Cerebellar nuclear complex (tissue), 1 donor: ENCODE measurements around the gene ATG12.

ENCODE experiments used
- DNase-seq, 2 experiments: peaks; one replicate each; lab custom pipeline; 2025; lab: John Stamatoyannopoulos, UW

ATG12 gene

DNA sequence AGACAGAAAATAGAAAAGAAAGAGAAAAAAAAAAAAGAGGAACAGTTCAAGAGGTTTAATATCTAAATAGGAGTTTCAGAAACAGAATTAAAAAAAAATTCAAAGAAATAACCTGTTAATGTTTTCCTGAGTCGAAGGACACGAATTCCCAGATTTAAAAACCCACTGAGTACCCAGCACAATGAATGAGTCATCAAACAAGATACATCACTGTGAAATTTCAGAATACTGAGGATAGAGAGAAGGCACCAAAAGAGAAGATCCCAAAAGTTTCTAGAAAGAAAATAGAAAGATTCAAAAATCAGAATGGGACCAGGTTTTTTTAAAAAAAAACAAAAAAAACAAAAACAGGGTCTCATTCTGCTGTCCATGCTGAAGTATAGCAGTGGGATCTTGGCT is 33.7 kb downstream of the ATG12 start:
- DNase-seq = no peak

DNA sequence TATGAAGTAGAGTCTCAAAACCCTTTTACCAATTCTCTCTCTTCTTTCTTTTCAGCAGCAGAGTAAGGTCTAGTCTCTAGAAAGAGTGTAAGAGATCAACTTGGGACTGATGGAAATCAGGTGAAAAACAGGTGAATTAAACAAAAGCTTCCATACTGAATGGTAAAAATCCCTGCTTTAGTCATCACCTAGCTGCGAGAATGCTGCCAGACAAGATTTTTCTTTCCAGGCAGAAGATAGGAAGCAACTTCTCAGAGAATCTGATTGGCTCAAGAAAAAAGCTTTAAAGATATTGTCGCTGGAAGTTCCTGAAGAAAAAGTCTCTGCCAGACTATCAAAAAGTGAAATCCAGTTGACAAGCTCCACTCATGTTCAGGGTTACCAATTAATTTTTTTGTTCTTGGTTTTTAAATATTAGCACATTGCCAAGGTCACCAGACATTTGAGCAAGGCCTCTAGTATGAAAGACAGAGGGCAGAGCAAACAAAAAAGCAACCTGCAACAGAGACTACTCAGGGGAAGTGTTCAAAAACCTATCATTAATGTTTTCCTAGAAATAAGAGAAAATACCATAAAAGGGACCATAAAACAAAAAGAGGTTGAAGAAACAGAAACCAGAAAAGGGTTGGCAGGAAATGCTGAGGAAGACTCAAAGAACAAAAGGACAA is 34.2 kb downstream of the ATG12 start:
- no peak for DNase-seq

DNA sequence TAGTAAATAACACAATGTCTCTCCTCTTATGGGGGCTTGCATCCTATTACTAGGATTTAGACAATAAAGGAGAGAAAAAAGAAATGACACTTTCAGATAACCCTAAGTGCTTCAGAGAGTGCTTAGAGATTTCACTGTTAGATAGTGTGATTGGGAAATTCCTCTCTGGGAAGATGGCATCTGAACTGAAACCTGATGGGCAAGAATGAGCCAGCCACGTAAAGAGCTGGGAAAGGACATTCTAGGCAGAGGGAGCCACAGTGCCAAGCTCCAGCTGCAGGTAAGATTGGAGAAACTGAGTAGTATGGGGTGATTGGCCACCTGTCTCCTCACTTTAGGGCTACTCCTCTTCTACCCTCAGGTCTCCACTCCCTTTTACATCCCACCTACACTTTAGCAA is 39.4 kb downstream of the ATG12 start:
- DNase-seq = no peak

DNA sequence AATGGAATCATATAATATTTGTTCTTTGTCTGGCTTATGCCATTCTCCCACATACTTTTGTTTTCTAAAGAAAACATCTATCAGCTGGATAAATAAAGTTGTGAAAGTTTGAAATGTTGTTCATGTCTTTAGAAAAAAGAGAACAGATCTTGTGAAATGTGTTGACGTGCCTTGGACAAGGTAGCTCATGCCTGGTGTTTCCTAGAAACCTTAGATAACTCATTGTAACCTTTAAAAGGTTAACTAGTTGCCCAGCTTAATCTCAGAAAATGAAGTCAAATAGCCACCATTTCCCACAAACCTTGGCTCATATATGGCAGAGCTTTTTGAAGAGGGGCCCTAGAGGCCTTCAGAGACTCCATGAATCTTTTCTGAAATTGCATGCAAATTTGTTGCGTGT is 40.2 kb downstream of the ATG12 start:
- DNase-seq = no peak

DNA sequence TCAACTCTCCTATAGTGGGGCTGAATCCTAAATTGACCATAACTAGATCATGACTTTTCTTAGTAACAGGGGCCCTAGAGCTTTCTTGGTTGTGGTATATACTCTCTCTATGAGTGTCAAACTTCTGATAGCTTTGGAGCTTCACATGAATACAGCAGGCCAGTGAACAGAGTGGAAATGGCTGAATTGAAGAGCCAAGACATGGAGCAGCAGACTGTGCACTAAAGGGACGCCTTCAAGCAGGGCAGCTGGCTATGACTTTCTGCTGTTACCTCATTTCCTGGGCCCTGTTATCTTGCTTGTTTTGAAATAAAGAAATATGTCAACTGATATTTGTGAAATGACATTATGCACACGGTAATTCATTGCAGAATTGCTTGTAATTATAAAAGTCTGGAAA is 41.3 kb downstream of the ATG12 start:
- DNase-seq = no peak

DNA sequence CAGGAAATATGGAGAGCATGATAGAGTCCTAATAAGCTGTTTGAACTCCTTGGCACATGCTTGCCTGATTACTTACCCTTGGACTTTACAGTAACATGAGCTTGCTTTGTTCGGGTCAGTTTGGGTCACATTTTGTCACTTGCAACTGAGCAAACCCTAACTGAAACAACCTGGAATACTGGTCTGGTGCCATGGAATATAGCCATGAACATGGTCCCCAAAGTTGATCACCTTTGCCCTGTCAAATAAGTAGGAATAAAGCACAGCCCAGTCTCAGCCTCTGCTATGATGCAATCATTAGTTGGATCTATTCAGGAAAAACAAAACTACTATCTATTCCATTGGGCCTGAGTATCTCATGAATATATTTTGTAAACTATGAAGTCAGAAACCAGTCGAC is 43.1 kb downstream of the ATG12 start:
- DNase-seq = no peak

DNA sequence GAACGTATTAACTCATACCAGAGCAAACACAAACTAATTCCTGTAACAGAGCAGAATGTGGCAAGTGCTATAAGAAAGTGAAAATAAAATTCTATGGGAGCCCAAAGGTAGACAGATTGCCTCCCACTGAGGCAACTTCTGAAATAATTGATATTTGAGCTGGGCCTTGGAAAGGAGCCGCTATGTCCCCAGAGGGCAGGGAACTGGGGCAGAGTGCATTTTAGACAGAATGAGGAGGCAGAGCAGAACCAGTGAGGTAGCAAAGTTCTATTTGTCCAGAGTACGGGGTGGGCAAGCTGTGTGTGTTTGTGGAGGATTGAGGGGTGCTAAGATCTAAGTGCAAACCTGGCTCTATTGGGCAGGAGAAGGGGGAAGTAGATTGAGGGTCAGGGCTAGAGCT is 44.7 kb downstream of the ATG12 start:
- no peak for DNase-seq

DNA sequence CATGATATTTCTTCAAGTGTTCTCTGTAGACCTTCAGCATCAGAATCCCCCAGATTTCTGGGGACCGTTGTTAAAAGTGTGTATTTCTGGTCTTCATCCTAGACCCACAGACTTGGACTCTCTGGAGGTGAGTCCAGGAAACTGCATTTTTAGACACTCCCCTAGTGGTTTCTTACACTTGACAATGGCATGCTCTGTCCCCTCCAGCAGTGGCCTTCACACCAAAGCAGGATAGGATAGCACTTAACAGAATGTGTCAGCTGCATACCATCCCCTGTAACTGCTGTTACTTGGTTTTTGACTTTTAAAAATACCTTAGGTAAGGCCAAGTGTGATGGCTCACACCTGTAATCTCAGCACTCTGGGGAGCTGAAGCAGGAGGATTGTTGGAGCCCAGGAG is 45.7 kb downstream of the ATG12 start:
- DNase-seq = no peak

DNA sequence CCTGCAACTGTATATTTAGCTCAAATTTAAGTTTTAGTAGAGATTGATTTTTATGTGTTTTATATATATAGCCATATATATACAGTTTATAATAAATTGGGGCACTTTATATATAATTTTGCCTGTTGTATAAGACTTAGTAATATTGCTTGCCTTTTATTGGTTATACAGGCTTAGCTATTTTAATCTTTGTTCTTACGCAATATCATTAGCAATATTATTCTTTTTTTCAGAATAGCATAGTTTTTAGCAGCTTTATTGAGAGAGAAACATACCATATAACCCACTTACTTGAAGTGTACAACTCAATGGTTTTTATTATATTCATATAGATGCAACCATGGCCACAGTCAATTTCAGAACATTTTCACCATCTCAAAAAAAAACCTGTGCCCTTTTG is 52.9 kb downstream of the ATG12 start:
- DNase-seq = no peak

DNA sequence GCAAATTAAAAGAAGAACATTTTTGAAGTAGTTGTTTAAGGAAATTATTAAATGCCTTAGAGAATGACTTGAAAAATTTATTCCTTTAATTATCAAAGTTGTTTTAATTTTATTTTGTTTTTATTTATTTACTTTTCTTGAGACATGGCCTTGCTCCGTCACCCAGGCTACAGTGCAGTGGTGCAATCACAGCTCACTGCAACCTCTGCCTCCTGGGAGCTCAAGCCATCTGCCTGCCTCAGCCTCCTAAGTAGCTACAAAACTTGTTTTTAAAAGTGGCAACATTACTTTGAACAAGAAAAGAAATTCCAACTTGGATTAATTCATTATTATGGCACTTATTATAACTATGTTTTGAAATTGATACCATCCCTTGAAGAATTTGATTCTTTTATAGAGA is 53.9 kb downstream of the ATG12 start:
- no peak for DNase-seq

DNA sequence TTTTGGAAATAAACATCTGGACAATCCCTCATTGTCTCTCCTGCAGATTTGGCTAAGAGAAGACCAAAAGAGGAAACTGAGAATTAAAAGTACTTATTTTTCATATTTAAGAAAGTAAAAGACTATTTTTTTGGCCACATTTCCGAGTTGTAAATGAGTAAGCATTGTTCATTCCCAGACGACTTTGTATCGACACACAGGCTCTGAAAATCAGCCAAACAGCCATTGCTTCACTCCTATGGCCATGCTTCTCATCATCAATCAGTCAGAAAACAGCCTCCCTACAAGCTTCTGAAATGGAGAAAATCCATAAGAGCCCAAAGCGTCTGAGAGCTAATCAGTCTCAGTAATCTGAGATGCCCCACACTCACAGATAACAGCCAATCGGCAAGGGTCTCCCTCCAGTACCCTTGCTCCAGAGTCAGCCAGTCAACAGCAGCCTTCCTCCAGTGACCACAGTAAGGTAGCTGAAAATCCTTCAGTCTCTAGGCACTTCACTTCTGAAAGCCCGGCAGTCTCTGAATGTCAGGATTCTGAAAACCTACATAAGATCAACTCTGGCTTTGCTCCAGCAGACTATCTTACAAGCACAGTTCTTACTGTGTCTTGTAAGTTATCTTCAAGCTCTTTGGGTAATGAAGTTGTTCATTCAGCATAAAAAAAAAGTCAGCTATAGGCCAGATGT is 55.8 kb downstream of the ATG12 start:
- no peak for DNase-seq

DNA sequence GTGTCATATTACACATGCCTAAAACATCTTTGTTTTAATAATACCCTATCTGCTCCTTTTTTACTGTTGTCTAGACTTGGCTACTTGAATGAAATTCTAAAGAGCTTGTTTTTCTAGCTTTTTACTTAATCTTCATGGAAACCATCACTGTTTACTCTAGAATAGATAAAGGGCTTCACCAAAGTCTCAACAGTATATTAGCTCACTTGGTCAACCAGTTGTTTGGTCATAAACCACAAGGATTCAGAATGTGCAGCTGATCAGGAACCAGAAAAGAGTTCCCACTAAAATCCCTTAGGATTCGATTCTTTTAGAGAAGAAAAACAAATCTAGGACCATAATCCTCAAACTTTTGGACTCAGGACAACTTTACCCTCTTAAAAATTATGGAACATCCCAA is 62.9 kb downstream of the ATG12 start:
- no peak for DNase-seq
